Activated CD4-positive, alpha-beta memory T cell treated with anti-CD3 and anti-CD28 coated beads, Interleukin-2, amount 10 ng/mL, durations not matched to agents 7 days and 5 days (primary cell): ENCODE results near the gene MEF2A. TPM values are rescaled to one million over a fixed set of nuclear protein-coding genes. Genes with fewer than 3 reads are reported as not detected.
A peak's percentile ranks its signal among the peaks of the same experiment; 100 is the strongest.
"Not testable (repeated sequence)": the region's sequence is repeated elsewhere in the genome, so short reads cannot be mapped to it uniquely, and the experiment has no call there.

ENCODE experiments used
- CTCF ChIA-PET: fragments of 350-600 bp; sonication (Branson Sonifier 250); formaldehyde crosslinking; loops from one replicate; lab custom pipeline; 2021; ENCODE audit warnings: antibody characterized with exemption, inconsistent platforms; lab: Charles Lee
- POLR2A ChIA-PET: fragments of 350-600 bp; sonication (Branson Sonifier 250); formaldehyde crosslinking; loops from one replicate; lab custom pipeline; 2021; ENCODE audit warnings: antibody characterized with exemption; lab: Charles Lee
- DNase-seq: peaks from one replicate; pipeline ENCODE4 v3.0.0-alpha.2; 2020
- H3K27ac Mint-ChIP-seq: one replicate; pipeline ENCODE4 v1.8.0; 2021; ENCODE audit warnings: mild to moderate bottlenecking, mixed read lengths
- H3K27me3 Mint-ChIP-seq: one replicate; pipeline ENCODE4 v1.8.0; 2021; ENCODE audit warnings: mixed read lengths
- H3K36me3 Mint-ChIP-seq: one replicate; pipeline ENCODE4 v1.8.0; 2021; ENCODE audit warnings: low read depth, mixed read lengths
- H3K4me1 Mint-ChIP-seq: one replicate; pipeline ENCODE4 v1.8.0; 2021; ENCODE audit warnings: mixed read lengths
- H3K4me3 Mint-ChIP-seq: one replicate; pipeline ENCODE4 v1.8.0; 2021; ENCODE audit warnings: mild to moderate bottlenecking, mixed read lengths
- H3K9me3 Mint-ChIP-seq: one replicate; pipeline ENCODE4 v1.8.0; 2021; ENCODE audit warnings: mixed read lengths
- total RNA-seq, 2 experiments: library from RNA; stranded (reverse); gene quantifications; one replicate each; pipeline ENCODE4 v1.2.3, GENCODE V29; 2021

Gene MEF2A
- 10 to 100 TPM; 24.6 to 24.8 TPM for total RNA-seq

- peaks cover 26% of the 10 kb centered on the region for H3K4me1 Mint-ChIP-seq
- ChIA-PET POLR2A (interaction anchor here (0.7 to 4.1 kb wide), 14 partner anchors 9 to 1640 kb away, joined by 3 to 18 read pairs (median 6); partner anchors contain the start of genes ASB7, LINS1, LRRC28 and LYSMD4), CTCF (interaction anchor here (1.1 to 4.2 kb wide), 4 partner anchors 8 to 140 kb away, joined by 3 to 37 read pairs (median 6); no protein-coding TSS in a partner anchor)
- peak within 1 kb of the TSS; percentile 91 for H3K27ac Mint-ChIP-seq
- peak; percentile 91 for DNase-seq
- H3K27me3 Mint-ChIP-seq: peaks cover 15% of the 10 kb centered on the region
- no peaks in the 10 kb centered on the region for H3K9me3 Mint-ChIP-seq
- peak within 1 kb of the TSS; percentile 97 for H3K4me3 Mint-ChIP-seq
- peaks cover 5% of the 10 kb centered on the region for H3K36me3 Mint-ChIP-seq
Observed at GRCh38 chr15:99565299-99566156, at the start of gene MEF2A. MEF2A (plus strand) TSS chr15:99565984; CDS start chr15:99633120, 67,136 bp downstream.

- POLR2A ChIA-PET: no interaction called here
- no peaks in the 10 kb centered on the region for H3K9me3 Mint-ChIP-seq
- peaks cover 11% of the 10 kb centered on the region for H3K27me3 Mint-ChIP-seq
- CTCF ChIA-PET: no interaction called here
- no peaks in the 10 kb centered on the region for H3K4me1 Mint-ChIP-seq
- no peak for DNase-seq
- H3K4me3 Mint-ChIP-seq: no peak overlapping the region
- no peak overlapping the region for H3K27ac Mint-ChIP-seq
- no peaks in the 10 kb centered on the region for H3K36me3 Mint-ChIP-seq
Observed at GRCh38 chr15:99518191-99518590, 47.6 kb upstream of the MEF2A start.

DNA sequence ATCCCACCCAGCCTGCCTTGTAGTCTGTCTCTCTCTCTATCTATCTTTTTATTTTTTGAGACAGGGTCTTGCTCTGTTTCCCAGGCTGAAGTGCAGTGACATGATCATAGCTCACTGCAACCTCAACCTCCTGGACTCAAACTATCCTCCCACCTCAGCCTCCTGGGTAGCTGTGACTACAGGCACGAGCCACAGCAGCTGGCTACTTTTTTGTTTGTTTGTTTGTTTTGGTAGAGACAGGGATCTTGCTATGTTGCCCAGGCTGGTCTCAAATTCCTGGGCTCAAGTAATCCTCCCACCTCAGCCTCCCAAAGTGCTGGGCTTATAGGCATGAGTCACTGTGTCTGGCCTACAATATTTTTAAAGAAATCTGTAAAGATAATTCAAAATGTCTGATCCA, 46.4 kb upstream of the MEF2A start:
- CTCF ChIA-PET, POLR2A ChIA-PET, H3K4me1 Mint-ChIP-seq, H3K4me3 Mint-ChIP-seq, H3K9me3 Mint-ChIP-seq, DNase-seq, H3K36me3 Mint-ChIP-seq, H3K27ac Mint-ChIP-seq: not testable (repeated sequence)
- H3K27me3 Mint-ChIP-seq: peaks cover 11% of the 10 kb centered on the region

DNA sequence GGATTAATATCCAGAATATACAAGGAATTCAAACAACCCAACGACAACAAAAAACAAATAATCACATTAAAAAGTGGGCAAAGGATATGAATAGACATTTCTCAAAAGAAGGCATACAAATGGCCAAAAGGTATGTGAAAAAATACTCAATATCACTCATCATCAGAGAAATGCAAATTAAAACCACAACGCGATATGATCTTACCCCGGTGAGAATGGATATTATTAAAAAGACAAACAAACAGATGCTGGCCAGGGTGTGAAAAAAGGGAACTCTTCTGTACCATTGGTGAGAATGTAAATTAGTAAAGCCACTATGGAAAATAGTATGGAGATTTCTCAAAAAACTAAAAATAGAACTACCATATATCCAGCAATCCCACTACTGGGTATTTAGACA, 43.5 kb upstream of the MEF2A start:
- Mint-ChIP-seq H3K36me3 (no peaks in the 10 kb centered on the region), H3K27me3 (peaks cover 16% of the 10 kb centered on the region), H3K4me1 (no peaks in the 10 kb centered on the region), H3K9me3 (no peaks in the 10 kb centered on the region), H3K4me3 (no peak overlapping the region), H3K27ac (no peak overlapping the region)
- ChIA-PET CTCF (no interaction called here), POLR2A (no interaction called here)
- no peak for DNase-seq

DNA sequence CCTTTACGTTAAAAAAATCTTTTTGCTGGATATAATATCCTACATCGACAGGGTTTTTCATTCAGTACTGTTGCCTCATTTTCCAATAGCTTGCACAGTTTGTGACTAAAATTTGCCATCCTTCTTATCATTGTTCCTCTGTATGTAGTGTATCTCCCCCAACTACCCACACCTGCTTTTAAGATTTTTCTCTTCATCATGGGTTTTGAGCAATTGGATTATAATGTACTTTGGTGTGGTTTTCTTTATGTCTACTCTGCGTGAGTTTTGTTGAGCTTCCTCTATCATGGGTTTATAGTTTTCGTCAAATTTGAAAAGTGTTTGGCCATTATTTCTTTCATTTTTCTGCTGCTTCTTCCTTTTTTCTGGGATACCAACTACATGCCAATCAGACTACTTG, 39.6 kb upstream of the MEF2A start:
- H3K9me3 Mint-ChIP-seq: peaks cover 2% of the 10 kb centered on the region
- ChIA-PET POLR2A (no interaction called here), CTCF (no interaction called here)
- no peak overlapping the region for H3K27ac Mint-ChIP-seq
- H3K4me1 Mint-ChIP-seq: no peaks in the 10 kb centered on the region
- H3K27me3 Mint-ChIP-seq: peaks cover 20% of the 10 kb centered on the region
- H3K4me3 Mint-ChIP-seq: no peak overlapping the region
- DNase-seq: no peak
- no peaks in the 10 kb centered on the region for H3K36me3 Mint-ChIP-seq

- Mint-ChIP-seq H3K36me3 (no peaks in the 10 kb centered on the region), H3K27me3 (peaks cover 20% of the 10 kb centered on the region), H3K27ac (no peak overlapping the region), H3K4me1 (no peaks in the 10 kb centered on the region), H3K4me3 (no peak overlapping the region), H3K9me3 (peaks cover 2% of the 10 kb centered on the region)
- POLR2A ChIA-PET: no interaction called here
- no peak for DNase-seq
- CTCF ChIA-PET: no interaction called here
Observed at GRCh38 chr15:99526671-99527070, 39.1 kb upstream of the MEF2A start.

GRCh38 chr15:99536422-99537040, 29.3 kb upstream of the MEF2A start:
- no peak for DNase-seq
- Mint-ChIP-seq H3K4me1 (no peaks in the 10 kb centered on the region), H3K36me3 (no peaks in the 10 kb centered on the region), H3K9me3 (peaks cover 4% of the 10 kb centered on the region), H3K4me3 (no peak overlapping the region), H3K27me3 (peaks cover 16% of the 10 kb centered on the region), H3K27ac (no peak overlapping the region)
- ChIA-PET POLR2A (no interaction called here), CTCF (no interaction called here)

DNA sequence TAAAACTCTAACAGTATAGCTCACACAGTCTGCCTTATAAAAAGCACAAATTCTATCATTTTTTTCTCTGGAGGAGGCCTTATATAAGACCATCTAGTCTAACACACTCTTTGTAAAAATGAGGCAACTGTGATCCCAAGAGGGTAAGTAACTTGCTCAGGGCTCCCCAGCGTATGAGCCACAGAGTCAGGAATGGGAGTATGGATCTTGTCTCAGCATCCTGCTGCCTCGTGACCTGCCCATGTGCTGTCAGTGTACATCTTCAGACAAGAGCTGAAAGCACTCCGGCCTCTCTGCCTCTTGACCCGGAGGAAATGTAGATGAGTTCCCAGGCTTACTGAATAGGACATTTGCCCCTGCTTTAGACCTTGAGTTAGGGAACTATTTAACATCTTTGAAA, 28.4 kb upstream of the MEF2A start:
- ChIA-PET POLR2A (no interaction called here), CTCF (no interaction called here)
- no peaks in the 10 kb centered on the region for H3K4me1 Mint-ChIP-seq
- no peak overlapping the region for H3K27ac Mint-ChIP-seq
- no peak for DNase-seq
- H3K4me3 Mint-ChIP-seq: no peak overlapping the region
- no peaks in the 10 kb centered on the region for H3K36me3 Mint-ChIP-seq
- peaks cover 2% of the 10 kb centered on the region for H3K9me3 Mint-ChIP-seq
- H3K27me3 Mint-ChIP-seq: peaks cover 11% of the 10 kb centered on the region

DNA sequence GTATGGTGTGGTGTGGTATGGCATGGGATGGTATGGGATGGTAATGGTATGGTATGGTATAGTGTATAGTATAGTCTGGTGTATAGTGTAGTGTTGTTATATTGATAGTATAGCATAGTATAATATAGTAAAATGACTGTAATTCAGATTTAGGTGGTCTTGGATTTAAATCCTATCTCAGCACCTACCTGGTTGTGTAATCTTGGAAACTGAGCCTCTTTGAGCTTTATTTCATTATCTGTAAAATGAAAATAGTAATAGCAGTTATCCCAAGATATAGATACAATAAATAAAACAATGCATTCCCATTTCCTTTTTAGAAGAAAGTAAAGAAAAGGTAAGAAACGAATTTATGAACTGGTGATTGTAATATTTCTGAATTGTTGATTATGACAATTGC, 27.5 kb upstream of the MEF2A start:
- no peaks in the 10 kb centered on the region for H3K36me3 Mint-ChIP-seq
- H3K27ac Mint-ChIP-seq: no peak overlapping the region
- ChIA-PET CTCF (interaction anchor here (0.6 kb wide), 1 partner anchor 202 kb away, joined by 3 read pairs; no protein-coding TSS in a partner anchor), POLR2A (no interaction called here)
- no peaks in the 10 kb centered on the region for H3K4me1 Mint-ChIP-seq
- no peak for DNase-seq
- no peak overlapping the region for H3K4me3 Mint-ChIP-seq
- no peaks in the 10 kb centered on the region for H3K9me3 Mint-ChIP-seq
- H3K27me3 Mint-ChIP-seq: peaks cover 10% of the 10 kb centered on the region

DNA sequence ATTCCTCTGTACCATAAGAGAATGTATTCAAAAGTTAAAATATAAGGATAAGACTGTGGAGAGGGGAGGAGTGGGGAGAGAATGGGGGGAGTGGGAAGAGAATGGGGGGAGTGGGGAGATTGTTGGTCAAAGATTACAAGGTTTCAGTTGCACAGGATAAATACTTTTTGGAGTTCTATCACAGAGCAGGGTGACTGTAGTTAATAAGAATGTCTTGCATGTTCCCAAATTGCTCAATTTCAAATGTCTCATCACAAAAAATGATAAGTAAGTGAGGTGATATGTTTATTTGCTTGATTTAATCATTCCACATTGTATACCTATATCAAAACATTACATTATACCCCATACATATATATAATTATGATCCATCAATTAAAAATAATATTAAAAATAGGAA, 23.0 kb upstream of the MEF2A start:
- Mint-ChIP-seq H3K36me3 (no peaks in the 10 kb centered on the region), H3K27ac (no peak overlapping the region), H3K4me3 (no peak overlapping the region), H3K9me3 (no peaks in the 10 kb centered on the region), H3K4me1 (no peaks in the 10 kb centered on the region), H3K27me3 (no peaks in the 10 kb centered on the region)
- CTCF ChIA-PET: no interaction called here
- no peak for DNase-seq
- POLR2A ChIA-PET: no interaction called here

DNA sequence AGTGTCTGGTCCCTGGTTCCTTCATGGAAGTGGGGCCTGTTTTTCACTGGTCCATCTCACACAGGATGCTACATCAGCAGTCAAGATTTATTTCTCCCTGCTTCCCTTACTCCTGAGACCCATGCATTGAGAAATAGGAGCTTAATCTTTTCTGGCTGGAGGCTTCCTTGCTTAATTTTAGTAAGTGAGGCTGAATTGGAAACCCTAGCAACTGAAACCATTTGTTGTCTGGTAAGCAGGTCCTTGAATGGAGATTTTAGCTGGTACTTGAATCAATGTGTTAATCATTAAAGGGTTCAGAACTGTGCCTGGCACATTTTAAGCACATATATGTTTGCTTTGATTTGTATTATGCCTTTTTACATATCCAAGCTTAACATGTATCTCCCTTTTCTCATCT, 20.2 kb upstream of the MEF2A start:
- H3K4me1 Mint-ChIP-seq: peaks cover 5% of the 10 kb centered on the region
- no peak overlapping the region for H3K4me3 Mint-ChIP-seq
- no peak for DNase-seq
- CTCF ChIA-PET: interaction anchor here (2.3 kb wide), 1 partner anchor 159 kb away, joined by 6 read pairs; no protein-coding TSS in a partner anchor
- no peaks in the 10 kb centered on the region for H3K27me3 Mint-ChIP-seq
- POLR2A ChIA-PET: no interaction called here
- no peak overlapping the region for H3K27ac Mint-ChIP-seq
- no peaks in the 10 kb centered on the region for H3K9me3 Mint-ChIP-seq
- H3K36me3 Mint-ChIP-seq: no peaks in the 10 kb centered on the region

DNA sequence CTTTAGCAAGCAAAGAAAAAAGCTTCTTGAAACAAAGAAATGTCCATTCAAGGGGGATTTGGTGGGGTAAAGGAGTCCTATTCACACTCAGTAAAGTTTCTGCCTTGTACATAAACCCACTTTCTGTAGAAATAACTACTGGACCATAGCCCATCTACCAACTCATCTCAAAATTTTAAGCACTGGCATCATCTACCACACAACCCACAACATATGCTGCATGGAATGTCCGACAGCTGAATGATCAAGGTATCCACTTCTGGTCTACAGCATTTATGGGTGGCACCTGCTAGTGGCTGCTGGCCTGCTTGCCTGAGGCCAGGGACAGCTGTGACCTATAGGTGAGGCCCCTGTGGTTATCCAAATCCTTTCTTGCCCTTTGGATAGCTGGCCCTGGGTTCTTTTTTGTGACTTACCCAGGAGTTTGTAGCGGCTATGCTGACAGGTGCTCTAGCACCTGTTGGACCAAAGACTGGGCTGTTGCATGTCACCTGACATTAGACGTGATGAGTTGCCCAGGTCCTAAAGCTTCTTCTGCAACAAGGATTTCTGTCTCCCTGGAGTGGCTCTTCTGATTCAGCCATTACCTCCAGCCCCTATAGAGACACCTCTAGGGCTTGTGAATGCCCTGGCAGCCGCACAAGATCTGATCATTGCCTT, 19.2 kb upstream of the MEF2A start:
- Mint-ChIP-seq H3K9me3 (no peaks in the 10 kb centered on the region), H3K27me3 (no peaks in the 10 kb centered on the region), H3K36me3 (no peaks in the 10 kb centered on the region), H3K27ac (no peak overlapping the region), H3K4me1 (peaks cover 5% of the 10 kb centered on the region), H3K4me3 (no peak overlapping the region)
- no peak for DNase-seq
- ChIA-PET POLR2A (no interaction called here), CTCF (interaction anchor here (2.3 kb wide), 1 partner anchor 158 kb away, joined by 6 read pairs; no protein-coding TSS in a partner anchor)

DNA sequence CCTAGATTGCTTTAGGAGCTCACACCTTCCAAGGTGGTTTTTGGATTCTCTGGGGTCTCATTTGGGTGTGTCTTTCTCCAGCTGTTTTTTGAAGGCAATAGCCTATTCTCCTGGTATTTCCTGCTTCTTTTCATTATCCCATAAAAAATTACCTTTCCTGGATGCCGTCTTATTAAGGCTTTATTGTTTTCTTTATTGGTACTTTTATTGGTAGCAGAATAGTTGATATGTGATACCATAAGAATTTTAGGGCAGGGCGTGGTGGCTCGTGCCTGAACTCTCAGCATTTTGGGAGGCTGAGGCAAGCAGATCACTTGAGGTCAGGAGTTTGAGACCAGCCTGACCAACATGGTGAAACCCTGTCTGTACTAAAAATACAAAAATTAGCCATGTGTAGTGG, 18.3 kb upstream of the MEF2A start:
- POLR2A ChIA-PET: no interaction called here
- H3K27ac Mint-ChIP-seq: no peak overlapping the region
- CTCF ChIA-PET: interaction anchor here (1.2 kb wide), 1 partner anchor 157 kb away, joined by 3 read pairs; no protein-coding TSS in a partner anchor
- H3K4me1 Mint-ChIP-seq: peaks cover 5% of the 10 kb centered on the region
- H3K36me3 Mint-ChIP-seq: no peaks in the 10 kb centered on the region
- no peaks in the 10 kb centered on the region for H3K27me3 Mint-ChIP-seq
- H3K9me3 Mint-ChIP-seq: no peaks in the 10 kb centered on the region
- no peak for DNase-seq
- H3K4me3 Mint-ChIP-seq: no peak overlapping the region
